A549 (cell line): Measurements from ENCODE around the gene NHLRC1. TPM values are rescaled to one million over a fixed set of nuclear protein-coding genes. Genes with fewer than 3 reads are reported as not detected.
A peak's percentile ranks its signal among the peaks of the same experiment; 100 is the strongest.

Source experiments
- ATAC-seq, 2 experiments: fragments of 200-7000 bp in 1 of 2; fragments of >200 bp in 1 of 2; cut with Nextera tagmentation in 1 of 2; cut with Tn5 transposase in 1 of 2; 3 replicates each; pipeline versions ENCODE4 v1.8.0 to v1.9.1; 2018 to 2020; ENCODE audit warnings: mild to moderate bottlenecking in 1 of 2, moderate library complexity in 1 of 2
- CTCF ChIA-PET: fragments of 300-600 bp; sonication (Branson Sonifier 250); formaldehyde crosslinking; extraction: SDS; loops from one replicate; lab custom pipeline; 2021; ENCODE audit warnings: antibody characterized with exemption, inconsistent platforms; lab: Yijun Ruan, JAX
- POLR2A ChIA-PET: fragments of 350-600 bp; formaldehyde crosslinking; extraction: SDS; loops from one replicate; lab custom pipeline; 2021; ENCODE audit warnings: antibody characterized with exemption, inconsistent platforms; lab: Yijun Ruan, JAX
- DNase-seq, 2 experiments: peaks; one replicate each; pipeline versions ENCODE4 v3.0.0 to v3.0.0-alpha.2; 2011 to 2016; ENCODE audit warnings: low read depth in 1 of 2, low spot score in 1 of 2
- FAIRE-seq: peaks from 2 replicates; lab custom pipeline; 2011; peaks lifted over from hg19 to GRCh38; lab: Jason Lieb, UNC
- H3K27ac ChIP-seq, 2 experiments: fragments of >200 bp; sonication (Bioruptor Twin); formaldehyde crosslinking; 3 replicates each; pipeline ENCODE4 v1.5.1; 2016 to 2017
- H3K4me1 ChIP-seq: fragments of >200 bp; sonication (Bioruptor Twin); formaldehyde crosslinking; 3 replicates; pipeline ENCODE4 v1.6.1; 2016
- H3K4me2 ChIP-seq: fragments of >200 bp; sonication (Bioruptor Twin); formaldehyde crosslinking; 3 replicates; pipeline ENCODE4 v1.6.1; 2016
- H3K4me3 ChIP-seq: fragments of >200 bp; sonication (Bioruptor Twin); formaldehyde crosslinking; 3 replicates; pipeline ENCODE4 v1.5.1; 2016
- H3K9me3 ChIP-seq: fragments of >200 bp; sonication (Bioruptor Twin); formaldehyde crosslinking; 3 replicates; pipeline ENCODE4 v1.6.1; 2016
- CBX8 ChIP-seq: fragments of 200-600 bp; sonication (generic); IDR thresholded peaks from 2 replicates; pipeline ENCODE4 v1.6.1; 2016
- CEBPB ChIP-seq, 2 experiments: fragments of >200 bp in 1 of 2; sonication (Bioruptor Twin) in 1 of 2; formaldehyde crosslinking in 1 of 2; IDR thresholded peaks; 2 replicates each; pipeline ENCODE4 v1.6.1; 2012 to 2016
- CHD2 ChIP-seq: fragments of 150-350 bp; IDR thresholded peaks from 2 replicates; pipeline ENCODE4 v1.6.1; 2014; ENCODE audit warnings: low read length; ENCODE audit not compliant: partially characterized antibody
- CHD4 ChIP-seq: fragments of 200-600 bp; sonication (generic); IDR thresholded peaks from 2 replicates; pipeline ENCODE4 v1.6.1; 2016; ENCODE audit warnings: antibody characterized with exemption, mild to moderate bottlenecking, borderline replicate concordance
- EP300 ChIP-seq, 2 experiments: fragments of >200 bp; sonication (Bioruptor Twin); formaldehyde crosslinking; IDR thresholded peaks; 2 replicates in 1 of 2; 3 replicates in 1 of 2; pipeline ENCODE4 v1.6.1; 2016 to 2017
- ESRRA ChIP-seq: fragments of 150-350 bp; IDR thresholded peaks from 2 replicates; pipeline ENCODE4 v1.6.1; 2014; ENCODE audit warnings: mild to moderate bottlenecking, low read length, borderline replicate concordance
- FOSB ChIP-seq: fragments of 250-450 bp; sonication (Bioruptor Pico); IDR thresholded peaks from 2 replicates; pipeline ENCODE4 v1.5.0; 2020; ENCODE audit warnings: mild to moderate bottlenecking, moderate library complexity
- FOSL2 ChIP-seq, 2 experiments: fragments of 450-650 bp in 1 of 2; fragments of >200 bp in 1 of 2; sonication (Bioruptor Twin) in 1 of 2; formaldehyde crosslinking; IDR thresholded peaks; 2 replicates each; pipeline versions ENCODE4 v1.5.0 to v1.6.1; 2016 to 2020; ENCODE audit warnings: mild to moderate bottlenecking in 1 of 2, moderate library complexity in 1 of 2
- FOXS1 ChIP-seq: fragments of 250-450 bp; sonication (Bioruptor Pico); IDR thresholded peaks from 2 replicates; pipeline ENCODE4 v1.5.0; 2020; ENCODE audit warnings: mild to moderate bottlenecking, moderate library complexity
- GATA3 ChIP-seq: IDR thresholded peaks from 2 replicates; pipeline ENCODE4 v1.6.1; 2012; ENCODE audit warnings: borderline replicate concordance
- HEYL ChIP-seq: fragments of 250-450 bp; sonication (Bioruptor Pico); IDR thresholded peaks from 2 replicates; pipeline ENCODE4 v1.8.0; 2021; ENCODE audit warnings: mild to moderate bottlenecking, moderate library complexity
- HOXA7 ChIP-seq: fragments of 250-450 bp; sonication (Bioruptor Pico); IDR thresholded peaks from 2 replicates; pipeline ENCODE4 v1.5.0; 2020; ENCODE audit warnings: mild to moderate bottlenecking, moderate library complexity
- HOXB5 ChIP-seq: fragments of 250-450 bp; sonication (Bioruptor Pico); IDR thresholded peaks from 2 replicates; pipeline ENCODE4 v1.5.0; 2020; ENCODE audit warnings: mild to moderate bottlenecking, moderate library complexity
- JUN ChIP-seq, 2 experiments: fragments of >200 bp; sonication (Bioruptor Twin); formaldehyde crosslinking; IDR thresholded peaks; 2 replicates in 1 of 2; 3 replicates in 1 of 2; pipeline ENCODE4 v1.6.1; 2016 to 2017
- JUNB ChIP-seq: fragments of >200 bp; sonication (Bioruptor Twin); formaldehyde crosslinking; IDR thresholded peaks from 2 replicates; pipeline ENCODE4 v1.6.1; 2016
- MAFK ChIP-seq: fragments of 450-650 bp; IDR thresholded peaks from 2 replicates; pipeline ENCODE4 v1.6.1; 2014; ENCODE audit not compliant: partially characterized antibody
- MAX ChIP-seq: IDR thresholded peaks from 2 replicates; pipeline ENCODE4 v1.6.1; 2012
- MAZ ChIP-seq: fragments of 150-350 bp; IDR thresholded peaks from 2 replicates; pipeline ENCODE4 v1.6.1; 2014; ENCODE audit warnings: antibody characterized with exemption, low read depth, low read length, borderline replicate concordance
- NFE2L2 ChIP-seq: fragments of 150-350 bp; conservative IDR thresholded peaks from 2 replicates; pipeline ENCODE4 v1.6.1; 2014; ENCODE audit warnings: low read length
- NR3C1 ChIP-seq: fragments of >200 bp; sonication (Bioruptor Twin); formaldehyde crosslinking; IDR thresholded peaks from 3 replicates; pipeline ENCODE4 v1.6.1; 2017
- RARB ChIP-seq: fragments of 250-450 bp; sonication (Bioruptor Pico); IDR thresholded peaks from 2 replicates; pipeline ENCODE4 v1.8.0; 2021; ENCODE audit warnings: mild to moderate bottlenecking, moderate library complexity
- RFX5 ChIP-seq: fragments of 450-650 bp; IDR thresholded peaks from 2 replicates; pipeline ENCODE4 v1.7.1; 2014; ENCODE audit warnings: antibody characterized with exemption, mild to moderate bottlenecking, moderate library complexity
- SREBF2 ChIP-seq: fragments of 450-650 bp; IDR thresholded peaks from 2 replicates; pipeline ENCODE4 v1.6.1; 2014; ENCODE audit warnings: mild to moderate bottlenecking, moderate library complexity
- USF2 ChIP-seq: fragments of 450-650 bp; IDR thresholded peaks from 2 replicates; pipeline ENCODE4 v1.6.1; 2014; ENCODE audit warnings: antibody characterized with exemption
- ZC3H11A ChIP-seq: fragments of 450-650 bp; IDR thresholded peaks from 2 replicates; pipeline ENCODE4 v1.6.1; 2014; ENCODE audit warnings: antibody characterized with exemption, mild to moderate bottlenecking
- ZFP36 ChIP-seq: fragments of 450-650 bp; IDR thresholded peaks from 2 replicates; pipeline ENCODE4 v1.6.1; 2014; ENCODE audit warnings: borderline replicate concordance; ENCODE audit not compliant: partially characterized antibody
- ZSCAN20 ChIP-seq: fragments of 250-450 bp; sonication (Bioruptor Pico); IDR thresholded peaks from 2 replicates; pipeline ENCODE4 v1.8.0; 2022; ENCODE audit warnings: mild to moderate bottlenecking, moderate library complexity
- WGBS: methylation state at CpG from one replicate; pipeline ENCODE4 v1.1.6; 2017; ENCODE audit errors: missing lambda C conversion rate; 5-methylcytosine and 5-hydroxymethylcytosine counted together
- polyA plus RNA-seq, 4 experiments: library from polyadenylated mRNA; depleted of rRNA in 3 of 4; stranded (reverse); fragments of >200 nt; fragmentation: RNase III in 1 of 4; extraction: RNeasy Plus Mini Kit Qiagen cat#74134 plus additional on column Dnase treatment in 1 of 4; gene quantifications; 2 replicates in 3 of 4; 3 replicates in 1 of 4; pipeline ENCODE4 v1.2.3, GENCODE V29; 2011 to 2017
- TF ChIP-seq, protein P1 (sequence below): fragments of >200 bp; sonication (Bioruptor Twin); formaldehyde crosslinking; IDR thresholded peaks from 2 replicates; pipeline ENCODE4 v1.6.1; 2016

The NHLRC1 gene
- polyA plus RNA-seq, 2 of the 4 experiments (the other 2 are of a cell fraction), result 1.7 to 3.1 TPM

GRCh38 chr6:18087396-18088165 is 34.9 kb downstream of the NHLRC1 start:
- Histone ChIP-seq H3K9me3 (peaks cover 3% of the 10 kb centered on the region; the same call in 1 of the 3 replicates), H3K27ac (no peak overlapping the region), H3K4me2 (no peak overlapping the region), H3K4me3 (no peak overlapping the region), H3K4me1 (peaks cover 7% of the 10 kb centered on the region; the same call in 2 of the 3 replicates)
- ChIA-PET CTCF (interaction anchor here (1.1 to 1.6 kb wide), 4 partner anchors 35 to 256 kb away, joined by 3 to 5 read pairs (median 3); partner anchors contain the start of gene NHLRC1), POLR2A (no interaction called here)
- ATAC-seq, result no peak
- 88% methylated on average over 5 of the region's 5 CpGs for WGBS
- FAIRE-seq, result no peak
- no peak for TF ChIP-seq ZC3H11A
- TF ChIP-seq CHD4, result no peak
- no peak for TF ChIP-seq HEYL
- no peak for TF ChIP-seq CBX8
- no peak for TF ChIP-seq NR3C1
- TF ChIP-seq HOXA7, result no peak
- no peak for TF ChIP-seq FOSB (CRISPR knock-in tag)
- TF ChIP-seq ESRRA, result no peak
- TF ChIP-seq, protein P1, sequence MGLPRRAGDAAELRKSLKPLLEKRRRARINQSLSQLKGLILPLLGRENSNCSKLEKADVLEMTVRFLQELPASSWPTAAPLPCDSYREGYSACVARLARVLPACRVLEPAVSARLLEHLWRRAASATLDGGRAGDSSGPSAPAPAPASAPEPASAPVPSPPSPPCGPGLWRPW, result no peak
- TF ChIP-seq SREBF2, result no peak
- no peak for TF ChIP-seq FOXS1 (CRISPR knock-in tag)
- no peak for TF ChIP-seq ZSCAN20 (CRISPR knock-in tag)
- TF ChIP-seq USF2, result no peak
- TF ChIP-seq FOSL2 (IDR thresholded peaks at IDR 0.05), result no peak
- no peak for TF ChIP-seq FOSL2 (CRISPR knock-in tag; IDR thresholded peaks at IDR 0.05)
- no peak for TF ChIP-seq RFX5
- no peak for TF ChIP-seq HOXB5
- no peak for TF ChIP-seq MAZ
- TF ChIP-seq CHD2, result no peak
- no peak for DNase-seq

- CTCF ChIA-PET, result no interaction called here
- Histone ChIP-seq H3K4me3 (no peak overlapping the region), H3K4me2 (peak overlapping the region; percentile 73)
- TF ChIP-seq MAFK, result peak; percentile 44
- peak in 1 of 2 experiments; percentile 57; a peak in 2 of 5 replicates for TF ChIP-seq JUN (IDR thresholded peaks at IDR 0.05)
- TF ChIP-seq ZFP36, result no peak
- TF ChIP-seq NFE2L2, result 0 out of 2 replicates have a peak, but pooled peaks have one; percentile 10
- 0 out of 2 replicates have a peak, but pooled peaks have one; percentile 18 for TF ChIP-seq ESRRA
- TF ChIP-seq FOSB (CRISPR knock-in tag), result no peak
- peak; percentile 9 to 37; a peak in 2 of 4 replicates for TF ChIP-seq CEBPB (IDR thresholded peaks at IDR 0.05)
- TF ChIP-seq GATA3, result peak; percentile 49; the same call in 1 of the 2 replicates
- peak in 1 of 2 experiments; percentile 42; a peak in 1 of 5 replicates for TF ChIP-seq EP300 (IDR thresholded peaks at IDR 0.05)
- TF ChIP-seq FOSL2 (IDR thresholded peaks at IDR 0.05), result peak; percentile 71
- TF ChIP-seq FOSL2 (CRISPR knock-in tag; IDR thresholded peaks at IDR 0.05), result peak; percentile 91
- 0 out of 2 replicates have a peak, but pooled peaks have one; percentile 32 for TF ChIP-seq MAX
- peak; percentile 80 for TF ChIP-seq JUNB
- TF ChIP-seq RARB (CRISPR knock-in tag), result no peak
- TF ChIP-seq, all 56 proteins: peak for 10
- POLR2A ChIA-PET, result no interaction called here
- FAIRE-seq, result peak; percentile 49
- peak overlapping the region; percentile 70 to 77 for H3K27ac ChIP-seq
- peaks cover 25% of the 10 kb centered on the region for H3K4me1 ChIP-seq
- ATAC-seq, result peak; percentile 97 to 98
- 23% methylated on average over 11 of the region's 11 CpGs for WGBS
- H3K9me3 ChIP-seq, result no peaks in the 10 kb centered on the region
- peak; percentile 11 to 80 for DNase-seq
Observed at GRCh38 chr6:18081025-18081668, 41.3 kb downstream of the NHLRC1 start.
